Keratinocyte (primary cell): ENCODE results near the gene SLC9A2.

Source experiments
- CTCF ChIP-seq, 3 experiments: IDR thresholded peaks in 1 of 3; conservative IDR thresholded peaks in 1 of 3; optimal IDR thresholded peaks in 1 of 3; 2 replicates in 2 of 3; 3 replicates in 1 of 3; pipeline versions ENCODE3 to v1.5.1; 2011; ENCODE audit warnings: low read length in 3 of 3, mild to moderate bottlenecking in 3 of 3, moderate library complexity in 2 of 3, control low read depth in 1 of 3, inconsistent platforms in 1 of 3; ENCODE audit not compliant: insufficient read depth in 2 of 3; ENCODE audit errors: extremely low read depth in 1 of 3
- EZH2 ChIP-seq: IDR thresholded peaks from one replicate; pipeline ENCODE4 v1.6.1; 2012; ENCODE audit warnings: inconsistent platforms, mild to moderate bottlenecking, low read length, moderate library complexity

- no peak for TF ChIP-seq CTCF (optimal IDR thresholded peaks at IDR 0.05 in 1 of 3, IDR thresholded peaks at IDR 0.05 in 1 of 3, conservative IDR thresholded peaks at IDR 0.05 in 1 of 3; ENCODE audit: extremely low read depth in 1 of 3, insufficient read depth in 2 of 3, low read length in 3 of 3)
- no peak for TF ChIP-seq EZH2
Measured at GRCh38 chr2:102674836-102675235, 55.5 kb downstream of the SLC9A2 start.
